ENCODE results near the gene MRPS2.
A peak's percentile ranks its signal among the peaks of the same experiment; 100 is the strongest.
"Not testable (repeated sequence)": the region's sequence is repeated elsewhere in the genome, so short reads cannot be mapped to it uniquely, and the experiment has no call there.

Gene MRPS2

GRCh38 chr9:135500525-135501260, at the start of gene MRPS2:
Gene MRPS2, plus strand, starts transcription at chr9:135500682. Its CDS starts 29 bp downstream, at chr9:135500711.
- H3K9me3 Mint-ChIP-seq = no peaks in the 10 kb centered on the region
- DNase-seq = peak; percentile 96
- peaks cover 3% of the 10 kb centered on the region for H3K27me3 Mint-ChIP-seq (ENCODE audit: low read depth, poor library complexity)
- peaks cover 17% of the 10 kb centered on the region for H3K36me3 Mint-ChIP-seq (ENCODE audit: low read depth)
- peaks cover 50% of the 10 kb centered on the region for H3K4me1 Mint-ChIP-seq
- peak; percentile 74 for TF ChIP-seq CTCF (IDR thresholded peaks at IDR 0.05)
- H3K27ac Mint-ChIP-seq = no peak within 1 kb of the TSS
- H3K4me3 Mint-ChIP-seq = peak within 1 kb of the TSS; percentile 88

- no peak overlapping the region for H3K27ac Mint-ChIP-seq
- peaks cover 24% of the 10 kb centered on the region for H3K4me1 Mint-ChIP-seq
- no peak for TF ChIP-seq CTCF (IDR thresholded peaks at IDR 0.05)
- peaks cover 21% of the 10 kb centered on the region for H3K9me3 Mint-ChIP-seq
- peaks cover 5% of the 10 kb centered on the region for H3K36me3 Mint-ChIP-seq (ENCODE audit: low read depth)
- H3K4me3 Mint-ChIP-seq = no peak overlapping the region
- DNase-seq = no peak
- peaks cover 22% of the 10 kb centered on the region for H3K27me3 Mint-ChIP-seq (ENCODE audit: low read depth, poor library complexity)
Measured at GRCh38 chr9:135450956-135451355, 49.5 kb upstream of the MRPS2 start.

GRCh38 chr9:135451909-135452308, 48.6 kb upstream of the MRPS2 start:
- H3K4me3 Mint-ChIP-seq; H3K36me3 Mint-ChIP-seq (ENCODE audit: low read depth); DNase-seq: not testable (repeated sequence)
- H3K9me3 Mint-ChIP-seq = peaks cover 21% of the 10 kb centered on the region
- H3K4me1 Mint-ChIP-seq = peaks cover 24% of the 10 kb centered on the region
- peak overlapping the region; percentile 34 for H3K27ac Mint-ChIP-seq
- H3K27me3 Mint-ChIP-seq (ENCODE audit: low read depth, poor library complexity) = peaks cover 22% of the 10 kb centered on the region

GRCh38 chr9:135454737-135455136, 45.7 kb upstream of the MRPS2 start:
- Mint-ChIP-seq H3K4me1 (peaks cover 10% of the 10 kb centered on the region), H3K36me3 (ENCODE audit: low read depth) (peaks cover 5% of the 10 kb centered on the region), H3K4me3 (no peak overlapping the region), H3K27me3 (ENCODE audit: low read depth, poor library complexity) (peaks cover 21% of the 10 kb centered on the region), H3K9me3 (peaks cover 21% of the 10 kb centered on the region), H3K27ac (no peak overlapping the region)
- no peak for TF ChIP-seq CTCF (IDR thresholded peaks at IDR 0.05)
- DNase-seq = no peak

GRCh38 chr9:135455401-135456030, 45.0 kb upstream of the MRPS2 start:
- H3K4me1 Mint-ChIP-seq = peaks cover 15% of the 10 kb centered on the region
- peaks cover 21% of the 10 kb centered on the region for H3K27me3 Mint-ChIP-seq (ENCODE audit: low read depth, poor library complexity)
- TF ChIP-seq CTCF (IDR thresholded peaks at IDR 0.05) = no peak
- DNase-seq = no peak
- peaks cover 21% of the 10 kb centered on the region for H3K9me3 Mint-ChIP-seq
- no peak overlapping the region for H3K4me3 Mint-ChIP-seq
- no peak overlapping the region for H3K27ac Mint-ChIP-seq
- peaks cover 5% of the 10 kb centered on the region for H3K36me3 Mint-ChIP-seq (ENCODE audit: low read depth)

GRCh38 chr9:135456436-135457104, 43.9 kb upstream of the MRPS2 start:
- DNase-seq = no peak
- H3K4me3 Mint-ChIP-seq = no peak overlapping the region
- TF ChIP-seq CTCF (IDR thresholded peaks at IDR 0.05) = no peak
- H3K9me3 Mint-ChIP-seq = peaks cover 21% of the 10 kb centered on the region
- peaks cover 5% of the 10 kb centered on the region for H3K36me3 Mint-ChIP-seq (ENCODE audit: low read depth)
- peaks cover 21% of the 10 kb centered on the region for H3K27me3 Mint-ChIP-seq (ENCODE audit: low read depth, poor library complexity)
- peak overlapping the region; percentile 82 for H3K27ac Mint-ChIP-seq
- H3K4me1 Mint-ChIP-seq = peaks cover 25% of the 10 kb centered on the region

- Mint-ChIP-seq H3K4me1 (peaks cover 23% of the 10 kb centered on the region), H3K9me3 (peaks cover 12% of the 10 kb centered on the region), H3K27me3 (ENCODE audit: low read depth, poor library complexity) (peaks cover 17% of the 10 kb centered on the region)
- DNase-seq; H3K4me3 Mint-ChIP-seq; H3K36me3 Mint-ChIP-seq (ENCODE audit: low read depth); H3K27ac Mint-ChIP-seq: not testable (repeated sequence)
Measured at GRCh38 chr9:135458478-135458877, 42.0 kb upstream of the MRPS2 start.

Measured in nephron progenitor cell (in vitro differentiated cells).